ENCODE data around the gene SRSF8. TPM values are rescaled to one million over a fixed set of nuclear protein-coding genes. Genes with fewer than 3 reads are reported as not detected.
"Not testable (repeated sequence)": the region's sequence is repeated elsewhere in the genome, so short reads cannot be mapped to it uniquely, and the experiment has no call there.

SRSF8 gene
- total and polyA plus RNA-seq, 8 donors: 17.3 to 35.9 (median 27.1) TPM

DNA sequence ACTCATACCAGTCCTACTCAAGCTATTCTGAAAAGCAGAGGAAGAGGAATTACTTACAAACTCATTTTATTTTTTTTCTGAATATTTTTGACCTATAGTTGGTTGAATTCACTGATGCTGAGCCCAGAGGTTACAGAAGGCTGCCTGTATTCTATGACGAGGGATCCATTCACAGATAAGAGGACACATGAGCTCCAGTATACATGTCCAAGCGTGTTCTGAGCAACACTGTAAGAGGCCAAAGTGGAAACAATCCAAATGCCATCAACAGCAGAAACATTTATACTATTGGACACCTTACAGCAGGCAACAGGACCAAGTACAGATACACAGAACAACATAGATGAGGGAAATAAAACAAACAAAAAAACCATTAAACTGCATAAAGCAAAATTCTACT, 31.4 kb upstream of the SRSF8 start:
- FAIRE-seq: no peak
- TF ChIP-seq, protein P1, sequence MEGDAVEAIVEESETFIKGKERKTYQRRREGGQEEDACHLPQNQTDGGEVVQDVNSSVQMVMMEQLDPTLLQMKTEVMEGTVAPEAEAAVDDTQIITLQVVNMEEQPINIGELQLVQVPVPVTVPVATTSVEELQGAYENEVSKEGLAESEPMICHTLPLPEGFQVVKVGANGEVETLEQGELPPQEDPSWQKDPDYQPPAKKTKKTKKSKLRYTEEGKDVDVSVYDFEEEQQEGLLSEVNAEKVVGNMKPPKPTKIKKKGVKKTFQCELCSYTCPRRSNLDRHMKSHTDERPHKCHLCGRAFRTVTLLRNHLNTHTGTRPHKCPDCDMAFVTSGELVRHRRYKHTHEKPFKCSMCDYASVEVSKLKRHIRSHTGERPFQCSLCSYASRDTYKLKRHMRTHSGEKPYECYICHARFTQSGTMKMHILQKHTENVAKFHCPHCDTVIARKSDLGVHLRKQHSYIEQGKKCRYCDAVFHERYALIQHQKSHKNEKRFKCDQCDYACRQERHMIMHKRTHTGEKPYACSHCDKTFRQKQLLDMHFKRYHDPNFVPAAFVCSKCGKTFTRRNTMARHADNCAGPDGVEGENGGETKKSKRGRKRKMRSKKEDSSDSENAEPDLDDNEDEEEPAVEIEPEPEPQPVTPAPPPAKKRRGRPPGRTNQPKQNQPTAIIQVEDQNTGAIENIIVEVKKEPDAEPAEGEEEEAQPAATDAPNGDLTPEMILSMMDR (IDR thresholded peaks at IDR 0.05): no peak
- no peaks in the 10 kb centered on the region for H3K36me3 ChIP-seq
- ATAC-seq: no peak
- H3K9me3 ChIP-seq: no peaks in the 10 kb centered on the region
- no peak for DNase-seq
- 78 to 91% methylated on average over 2 of the region's 2 CpGs for WGBS, 2 donors
- no peaks in the 10 kb centered on the region for H3K27me3 ChIP-seq
- no peaks in the 10 kb centered on the region for H3K4me1 ChIP-seq
- intact Hi-C loops (cut with DNase I): no loop called here
- no peak overlapping the region for H3K27ac ChIP-seq
- H3K4me3 ChIP-seq: no peak overlapping the region

GRCh38 chr11:95037356-95038035, 29.2 kb upstream of the SRSF8 start:
- H3K4me1 ChIP-seq; H3K9me3 ChIP-seq; H3K27me3 ChIP-seq; H3K36me3 ChIP-seq; intact Hi-C loops (cut with DNase I); H3K27ac ChIP-seq; FAIRE-seq: not testable (repeated sequence)
- WGBS, 2 donors: 12 to 18% methylated on average over 64 to 71 of the region's 71 CpGs
- ATAC-seq: peak; percentile 38 to 90 (median 66)
- H3K4me3 ChIP-seq: peak overlapping the region; percentile 10 to 31 (median 24)
- peak in 1 of 6 donors; percentile 29 for DNase-seq

GRCh38 chr11:95042239-95042638, 24.5 kb upstream of the SRSF8 start:
- H3K36me3 ChIP-seq: no peaks in the 10 kb centered on the region
- WGBS, 2 donors: 97% methylated on average over 1 of the region's 1 CpG
- FAIRE-seq (no peak), DNase-seq (no peak), ATAC-seq (no peak)
- no peak overlapping the region for H3K4me3 ChIP-seq
- H3K9me3 ChIP-seq: no peaks in the 10 kb centered on the region
- intact Hi-C loops (cut with DNase I): no loop called here
- TF ChIP-seq, protein P1 (IDR thresholded peaks at IDR 0.05): no peak
- no peaks in the 10 kb centered on the region for H3K27me3 ChIP-seq
- no peaks in the 10 kb centered on the region for H3K4me1 ChIP-seq
- H3K27ac ChIP-seq: no peak overlapping the region

- DNase-seq (peak in 3 of 6 donors; percentile 26 to 35 (median 34)), ATAC-seq (peak in 2 of 4 donors; percentile 69 to 83), FAIRE-seq (no peak)
- Histone ChIP-seq H3K27ac (no peak overlapping the region), H3K27me3 (no peaks in the 10 kb centered on the region), H3K4me3 (no peak overlapping the region), H3K9me3 (no peaks in the 10 kb centered on the region), H3K36me3 (no peaks in the 10 kb centered on the region), H3K4me1 (no peaks in the 10 kb centered on the region)
- TF ChIP-seq, protein P1 (IDR thresholded peaks at IDR 0.05): no peak
- WGBS, 2 donors: 46 to 53% methylated on average over 3 of the region's 3 CpGs
- intact Hi-C loops (cut with DNase I): no loop called here
Observed at GRCh38 chr11:95042906-95043305, 23.8 kb upstream of the SRSF8 start.

DNA sequence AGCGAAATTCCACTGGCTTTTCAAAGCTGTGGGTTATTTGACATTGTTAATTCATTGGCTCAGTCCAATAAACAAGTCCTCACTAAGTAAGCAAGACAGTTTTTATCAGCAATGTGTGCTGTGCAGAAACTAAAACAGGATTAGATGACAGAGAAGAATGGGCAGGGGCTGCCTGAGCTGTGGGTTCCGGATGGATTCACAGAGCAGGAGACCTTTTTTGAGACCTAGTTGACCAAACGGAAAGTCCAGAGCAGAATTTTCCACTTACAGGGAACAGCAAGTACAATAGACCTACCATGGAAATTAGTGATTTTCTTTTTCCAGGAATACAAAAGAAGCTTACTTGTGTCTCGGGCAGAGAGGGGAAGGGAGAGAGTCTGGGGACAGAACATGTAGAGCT, 22.7 kb upstream of the SRSF8 start:
- intact Hi-C loops (cut with DNase I): no loop called here
- 53 to 57% methylated on average over 4 of the region's 4 CpGs for WGBS, 2 donors
- H3K4me1 ChIP-seq: no peaks in the 10 kb centered on the region
- no peaks in the 10 kb centered on the region for H3K36me3 ChIP-seq
- ATAC-seq (no peak), DNase-seq (no peak), FAIRE-seq (no peak)
- no peak overlapping the region for H3K4me3 ChIP-seq
- H3K27me3 ChIP-seq: no peaks in the 10 kb centered on the region
- H3K9me3 ChIP-seq: no peaks in the 10 kb centered on the region
- TF ChIP-seq, protein P1 (IDR thresholded peaks at IDR 0.05): no peak
- no peak overlapping the region for H3K27ac ChIP-seq

All from pancreas (tissue), 10 donors.